ENCODE results near the gene DLG2.

Gene DLG2

DNA sequence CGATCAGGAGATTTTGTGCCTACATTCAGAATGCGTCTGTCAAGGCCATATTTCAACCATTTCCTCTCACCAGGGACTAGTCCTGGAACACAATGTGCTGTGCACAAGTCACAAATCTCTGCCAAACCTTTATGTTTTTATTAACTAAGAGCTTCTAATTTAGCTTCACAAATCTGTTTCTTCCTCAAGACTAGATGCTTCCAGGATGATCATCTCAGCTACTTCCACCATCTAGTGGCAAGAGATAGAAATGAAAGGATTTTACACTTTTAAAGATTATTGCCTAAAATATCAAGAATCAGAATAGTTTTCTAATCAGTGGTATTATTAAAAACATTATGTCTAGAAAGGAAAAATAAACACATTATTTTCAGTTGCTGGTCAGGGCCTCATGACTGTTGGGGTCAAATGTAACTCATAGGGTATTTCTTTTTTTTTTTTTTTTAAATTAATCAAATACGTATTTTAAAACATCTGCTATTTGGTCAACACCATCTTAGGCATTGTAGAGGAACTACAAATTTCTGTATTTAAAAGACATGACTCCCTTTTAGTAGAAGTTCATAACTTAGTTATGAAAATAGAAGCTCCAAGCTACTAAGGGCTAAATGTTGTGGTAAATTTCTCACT is 1102.6 kb downstream of the DLG2 start:
- DNase-seq: no peak

DNA sequence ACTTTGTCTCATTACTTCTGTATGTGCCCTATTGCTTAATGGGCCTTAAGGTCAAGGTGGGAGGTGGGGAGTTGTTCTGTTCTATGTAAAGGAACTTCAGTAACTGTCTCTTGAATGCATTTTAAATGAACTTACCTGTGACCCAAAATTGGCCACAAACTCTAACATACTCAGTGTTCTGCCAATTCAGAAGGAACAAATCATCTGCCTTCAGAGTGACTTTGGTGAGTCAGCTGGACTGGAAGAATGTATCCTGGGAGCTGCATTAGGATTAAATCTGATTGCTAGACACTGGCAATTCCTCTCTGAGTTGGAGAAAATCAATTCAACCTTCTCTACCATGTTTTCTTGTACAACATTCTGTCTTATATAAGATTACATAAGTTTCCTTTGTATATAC is 1104.8 kb downstream of the DLG2 start:
- no peak for DNase-seq

DNA sequence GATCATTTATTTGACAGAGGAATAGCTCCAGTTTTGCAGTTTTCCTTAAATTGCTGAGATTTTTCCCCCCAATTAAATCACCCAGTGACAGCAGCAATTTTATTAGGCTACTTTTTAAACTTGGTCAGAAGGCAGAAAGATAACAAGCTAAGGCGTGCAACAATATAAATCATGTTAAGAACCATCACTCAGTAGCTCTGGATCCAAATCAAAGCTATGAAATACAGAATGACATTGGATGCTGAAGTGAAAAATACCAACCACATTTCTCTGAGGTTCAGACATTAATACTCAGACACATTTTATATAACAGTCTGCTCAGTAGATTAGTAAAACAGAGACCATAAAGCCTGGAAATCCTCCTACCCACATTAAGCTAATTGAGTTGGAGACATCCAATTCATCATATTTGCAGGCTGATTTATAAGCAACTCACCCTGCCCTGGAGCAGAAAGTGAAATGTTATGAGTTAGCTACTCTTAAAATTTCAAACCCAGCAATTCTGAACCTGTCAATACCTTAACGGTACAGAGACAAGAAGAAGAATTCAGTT is 1108.4 kb downstream of the DLG2 start:
- DNase-seq: no peak

DNA sequence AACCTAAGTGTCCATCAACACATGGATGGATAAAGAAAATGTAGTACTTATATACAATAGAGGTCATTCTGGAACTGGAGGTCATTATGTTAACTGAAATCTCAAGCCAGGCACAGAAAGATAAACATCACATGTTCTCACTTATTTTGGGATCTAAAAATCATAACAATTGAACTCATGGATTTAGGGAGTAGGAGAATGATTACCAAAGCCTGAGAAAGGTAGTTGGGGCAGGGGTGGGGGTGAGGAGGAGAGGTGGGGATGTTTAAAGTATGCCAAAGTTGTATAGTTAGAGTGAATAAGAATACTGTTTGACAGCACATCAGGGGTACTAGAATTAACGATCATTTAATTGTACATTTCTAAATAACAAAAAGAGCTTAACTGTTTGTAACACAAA is 1112.7 kb downstream of the DLG2 start:
- DNase-seq: no peak

- DNase-seq: no peak
These were observed 1123.6 kb downstream of the DLG2 start for GRCh38 chr11:84503503-84503902.

DNA sequence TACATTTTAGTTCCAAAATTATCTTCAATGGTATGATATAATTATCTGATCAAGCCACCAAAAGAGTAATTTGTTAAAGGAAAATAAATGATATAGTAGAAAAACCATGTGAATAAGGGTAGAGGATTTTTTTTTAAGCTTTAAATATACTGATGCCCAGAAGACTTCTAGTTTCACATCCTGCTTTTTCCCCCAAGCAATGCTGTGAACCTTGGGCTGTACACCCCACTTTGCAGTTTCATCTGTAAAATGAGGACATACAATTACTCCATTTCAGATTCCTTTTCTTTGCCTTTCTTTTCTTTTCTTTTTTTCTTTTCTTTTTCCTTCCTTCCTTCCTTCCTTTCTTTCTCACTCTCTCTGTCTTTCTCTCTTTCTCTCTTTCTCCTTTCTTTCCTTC is 1125.4 kb downstream of the DLG2 start:
- no peak for DNase-seq

- no peak for DNase-seq
These were observed 1129.1 kb downstream of the DLG2 start for GRCh38 chr11:84497981-84498411.

GRCh38 chr11:84497181-84497580 is 1130.0 kb downstream of the DLG2 start:
- DNase-seq: no peak

GRCh38 chr11:84496122-84496521 is 1131.0 kb downstream of the DLG2 start:
- DNase-seq: no peak

DNA sequence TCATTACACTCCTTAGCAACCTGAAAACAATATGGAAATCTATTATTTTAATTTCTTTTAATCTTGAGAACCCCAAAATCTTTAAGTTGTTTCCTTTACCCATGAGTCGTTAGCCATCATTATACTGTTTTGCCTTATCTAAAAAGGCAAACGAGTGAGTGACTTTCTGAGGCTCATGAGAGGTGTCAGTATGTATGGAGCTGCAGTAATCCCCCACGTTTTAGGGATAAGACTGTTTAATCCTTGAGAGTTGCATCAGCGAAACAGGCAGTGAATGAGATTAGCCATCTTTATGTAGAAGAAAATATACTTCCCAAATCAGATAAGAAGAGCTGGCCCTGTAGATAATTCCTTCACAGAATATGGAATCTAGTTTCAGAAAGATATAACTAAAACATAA is 1147.0 kb downstream of the DLG2 start:
- DNase-seq: no peak

DNA sequence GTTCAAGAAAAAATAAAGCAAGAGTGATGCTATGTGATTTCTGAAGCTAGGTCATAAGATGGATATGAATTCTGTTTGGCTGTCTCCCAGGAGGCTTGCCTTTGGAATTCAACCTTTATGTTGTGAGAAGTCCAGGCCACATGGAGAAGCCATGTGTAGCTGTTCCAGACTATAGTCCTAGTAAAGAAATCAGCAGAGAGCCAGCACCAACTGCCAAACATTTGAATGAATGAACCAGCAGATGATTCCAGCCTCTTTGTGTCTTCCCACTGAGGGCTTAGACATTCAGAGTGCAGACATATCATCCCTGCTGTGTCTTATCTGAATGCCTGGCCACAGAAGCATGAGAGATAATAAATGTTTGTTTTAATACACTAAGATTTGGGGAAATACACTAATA is 1150.6 kb downstream of the DLG2 start:
- DNase-seq: no peak

- DNase-seq: no peak
These were observed 1155.6 kb downstream of the DLG2 start for GRCh38 chr11:84471501-84471900.

- DNase-seq: no peak
These were observed 1158.9 kb downstream of the DLG2 start for GRCh38 chr11:84468235-84468634.

GRCh38 chr11:84465040-84465439 is 1162.1 kb downstream of the DLG2 start:
- DNase-seq: no peak

DNA sequence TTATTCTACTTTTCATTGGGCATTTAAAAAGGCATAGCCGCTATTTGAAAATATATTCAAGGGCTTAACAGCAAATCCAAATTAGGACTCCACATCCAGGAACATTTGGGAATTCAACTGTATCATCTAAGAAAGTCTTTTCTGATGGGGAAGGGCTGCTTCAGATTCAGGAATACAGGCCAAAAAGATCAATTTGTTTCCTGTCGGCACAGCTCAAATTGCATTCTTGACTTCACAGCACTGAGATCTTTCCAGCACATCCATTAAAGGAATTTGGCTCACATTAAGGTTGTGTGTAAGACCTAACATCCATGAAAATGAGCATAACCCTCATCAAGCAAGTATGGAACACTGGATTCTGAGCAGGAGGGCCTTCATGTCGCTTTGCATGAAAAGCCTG is 1171.5 kb downstream of the DLG2 start:
- DNase-seq: peak; percentile 34

GRCh38 chr11:84452211-84452610 is 1174.9 kb downstream of the DLG2 start:
- no peak for DNase-seq

DNA sequence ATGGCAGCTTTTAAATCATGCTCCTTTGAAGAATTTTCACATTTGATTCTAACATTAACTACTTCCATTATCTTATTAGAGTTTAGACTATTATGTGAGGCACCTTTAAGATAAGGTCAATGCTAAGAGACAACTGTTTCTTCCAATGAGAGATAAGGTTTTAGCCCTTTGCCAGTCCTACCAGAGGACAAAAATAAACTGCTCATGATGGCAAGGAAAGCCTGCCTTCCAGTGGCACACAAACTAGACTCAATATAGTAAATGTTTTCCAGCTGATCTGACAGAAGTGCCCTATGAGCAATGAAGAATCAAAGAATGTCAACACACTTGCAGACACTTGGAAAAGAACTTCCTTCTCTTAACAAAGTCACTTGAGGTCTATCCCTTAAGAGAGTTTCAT is 1188.6 kb downstream of the DLG2 start:
- DNase-seq: no peak

GRCh38 chr11:84437071-84437980 is 1189.8 kb downstream of the DLG2 start:
- DNase-seq: no peak

DNA sequence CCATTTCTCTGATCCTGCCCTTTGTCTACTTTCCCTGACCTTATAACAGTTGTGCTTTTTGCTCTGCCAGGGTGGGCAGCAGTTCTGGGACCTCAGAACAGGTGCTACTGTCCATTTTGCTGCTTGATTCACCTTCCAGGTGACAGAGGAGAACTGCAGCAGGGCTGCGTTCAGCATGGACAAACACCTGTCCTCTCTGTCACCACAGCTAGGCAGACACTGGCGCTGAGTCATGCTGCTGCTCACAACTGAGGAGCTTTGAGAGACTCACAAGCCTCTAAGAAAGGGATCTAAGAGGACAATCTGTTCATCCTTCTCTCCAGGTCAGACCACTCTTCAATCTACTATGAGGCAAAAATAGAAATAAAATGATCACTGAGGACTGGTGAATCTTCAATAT is 1196.5 kb downstream of the DLG2 start:
- no peak for DNase-seq

- DNase-seq: no peak
These were observed 1201.5 kb downstream of the DLG2 start for GRCh38 chr11:84425673-84426072.

GRCh38 chr11:84420271-84420670 is 1206.9 kb downstream of the DLG2 start:
- no peak for DNase-seq

- no peak for DNase-seq
These were observed 1207.5 kb downstream of the DLG2 start for GRCh38 chr11:84419616-84420015.

DNA sequence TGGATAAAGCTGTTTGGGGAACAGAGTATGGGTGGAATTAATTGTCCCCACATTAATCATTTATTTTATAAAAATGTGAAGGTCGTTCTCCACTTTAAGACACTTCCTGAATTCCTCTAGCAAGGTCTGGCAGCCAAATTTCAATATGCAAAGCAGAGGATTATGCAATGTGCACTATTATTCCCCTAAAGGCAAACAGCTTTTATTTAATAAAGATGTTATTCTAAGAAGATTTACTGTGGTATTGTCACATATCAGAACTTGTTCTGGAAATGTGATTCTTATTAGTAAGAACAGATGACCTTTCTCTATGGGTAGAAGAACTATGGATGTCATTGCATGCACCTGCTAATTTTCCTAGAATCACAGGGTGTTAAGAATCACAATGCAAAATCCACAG is 1212.2 kb downstream of the DLG2 start:
- no peak for DNase-seq

GRCh38 chr11:84413549-84413948 is 1213.6 kb downstream of the DLG2 start:
- no peak for DNase-seq
